Natural killer cell (primary cell): Measurements from ENCODE around the gene ADCY2. TPM values are rescaled to one million over a fixed set of nuclear protein-coding genes. Genes with fewer than 3 reads are reported as not detected.

Experiments
- ATAC-seq, 3 donors: fragments of 150-1000 bp in 2 of 3; fragments of 200-7000 bp in 1 of 3; cut with Tn5 transposase; 1 replicate in 1 of 3; 2 replicates in 2 of 3; pipeline ENCODE4 v1.10.0; 2021; ENCODE audit warnings: mild to moderate bottlenecking in 2 of 3, moderate library complexity in 2 of 3
- DNase-seq, 2 donors: peaks; one replicate each; pipeline versions ENCODE4 v3.0.0 to v3.0.0-alpha.2; 2013 to 2021; ENCODE audit warnings: mixed read lengths in 1 of 2
- H3K27ac ChIP-seq: one replicate; pipeline ENCODE4 v1.5.1; 2013; ENCODE audit warnings: mild to moderate bottlenecking, low read length
- H3K27me3 ChIP-seq: one replicate; pipeline ENCODE4 v1.6.1; 2013; ENCODE audit warnings: low read length; ENCODE audit not compliant: control insufficient read depth, insufficient read depth
- H3K36me3 ChIP-seq: one replicate; pipeline ENCODE4 v1.6.1; 2013; ENCODE audit warnings: low read length; ENCODE audit not compliant: control insufficient read depth, insufficient read depth
- H3K4me1 ChIP-seq: one replicate; pipeline ENCODE4 v1.6.1; 2013; ENCODE audit warnings: low read length; ENCODE audit not compliant: control insufficient read depth, insufficient read depth
- H3K4me3 ChIP-seq: one replicate; pipeline ENCODE4 v1.5.1; 2013; ENCODE audit warnings: low read length
- H3K9me3 ChIP-seq: one replicate; pipeline ENCODE4 v1.6.1; 2013; ENCODE audit warnings: low read length; ENCODE audit not compliant: control insufficient read depth, insufficient read depth
- H3K27ac Mint-ChIP-seq, 2 donors: one replicate each; pipeline ENCODE4 v1.8.0; 2022; ENCODE audit warnings: mild to moderate bottlenecking in 2 of 2, mixed read lengths in 2 of 2, moderate library complexity in 1 of 2
- H3K27me3 Mint-ChIP-seq, 2 donors: one replicate each; pipeline ENCODE4 v1.8.0; 2022; ENCODE audit warnings: low read depth in 2 of 2, mixed read lengths in 2 of 2
- H3K36me3 Mint-ChIP-seq: one replicate; pipeline ENCODE4 v1.8.0; 2022; ENCODE audit warnings: mixed read lengths
- H3K4me1 Mint-ChIP-seq, 2 donors: one replicate each; pipeline ENCODE4 v1.8.0; 2022; ENCODE audit warnings: mixed read lengths in 2 of 2
- H3K4me3 Mint-ChIP-seq: one replicate; pipeline ENCODE4 v1.8.0; 2022; ENCODE audit warnings: mild to moderate bottlenecking, moderate library complexity, mixed read lengths
- H3K9me3 Mint-ChIP-seq, 2 donors: one replicate each; pipeline ENCODE4 v1.8.0; 2022; ENCODE audit warnings: mixed read lengths in 2 of 2
- WGBS: methylation state at CpG from one replicate; pipeline ENCODE4 v1.1.7; 2013; ENCODE audit warnings: missing lambda C conversion rate; ENCODE audit not compliant: insufficient coverage; 5-methylcytosine and 5-hydroxymethylcytosine counted together
- intact Hi-C: fragments of 100-400 bp; cut with micrococcal nuclease; formaldehyde crosslinking; loops from one replicate; pipeline ENCODE4 v1.14.2; 2022
- total RNA-seq, 4 donors: library from RNA; stranded (reverse); fragments of 120-200 nt in 1 of 4; gene quantifications; one replicate each; pipeline versions ENCODE4 v1.2.3 to v1.2.4, GENCODE V29; 2013 to 2022
- TF ChIP-seq, protein P1 (sequence below): fragments of 200-600 bp; IDR thresholded peaks from one replicate; pipeline ENCODE4 v1.8.0; 2022; ENCODE audit warnings: antibody characterized with exemption

ADCY2 gene
- total RNA-seq, 3 donors from 2014 or later (not counting 1 experiment from before 2014, with no cell fraction given): not detected

DNA sequence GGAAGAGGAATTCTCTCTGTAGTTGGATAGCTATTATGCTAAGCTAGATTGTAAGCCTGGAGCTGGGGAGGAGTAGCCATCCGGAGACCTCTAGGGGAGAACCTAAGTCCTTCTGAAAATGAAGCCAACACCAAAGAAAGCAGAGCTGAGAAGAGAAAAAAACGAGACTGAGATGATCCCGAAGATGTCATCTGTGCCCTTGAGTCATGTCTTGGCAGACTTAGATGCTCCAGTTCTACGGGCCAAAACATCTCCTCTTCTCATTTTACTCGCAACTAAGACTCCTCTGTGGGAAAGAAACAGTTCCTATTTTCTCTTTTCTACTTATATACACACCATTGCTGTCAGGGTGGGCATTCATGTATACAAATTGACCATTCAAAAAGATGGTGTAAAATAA is 34.3 kb upstream of the ADCY2 start:
- Histone ChIP-seq H3K36me3 (no peaks in the 10 kb centered on the region), H3K4me1 (no peaks in the 10 kb centered on the region), H3K9me3 (no peaks in the 10 kb centered on the region), H3K27ac (no peak overlapping the region), H3K4me3 (no peak overlapping the region), H3K27me3 (no peaks in the 10 kb centered on the region)
- no peaks in the 10 kb centered on the region for H3K36me3 Mint-ChIP-seq
- no peaks in the 10 kb centered on the region for H3K4me1 Mint-ChIP-seq
- H3K9me3 Mint-ChIP-seq: peaks cover 9 to 10% of the 10 kb centered on the region in 2 donors
- ATAC-seq (no peak), DNase-seq (no peak)
- H3K27me3 Mint-ChIP-seq: no peaks in the 10 kb centered on the region
- TF ChIP-seq, protein P1, sequence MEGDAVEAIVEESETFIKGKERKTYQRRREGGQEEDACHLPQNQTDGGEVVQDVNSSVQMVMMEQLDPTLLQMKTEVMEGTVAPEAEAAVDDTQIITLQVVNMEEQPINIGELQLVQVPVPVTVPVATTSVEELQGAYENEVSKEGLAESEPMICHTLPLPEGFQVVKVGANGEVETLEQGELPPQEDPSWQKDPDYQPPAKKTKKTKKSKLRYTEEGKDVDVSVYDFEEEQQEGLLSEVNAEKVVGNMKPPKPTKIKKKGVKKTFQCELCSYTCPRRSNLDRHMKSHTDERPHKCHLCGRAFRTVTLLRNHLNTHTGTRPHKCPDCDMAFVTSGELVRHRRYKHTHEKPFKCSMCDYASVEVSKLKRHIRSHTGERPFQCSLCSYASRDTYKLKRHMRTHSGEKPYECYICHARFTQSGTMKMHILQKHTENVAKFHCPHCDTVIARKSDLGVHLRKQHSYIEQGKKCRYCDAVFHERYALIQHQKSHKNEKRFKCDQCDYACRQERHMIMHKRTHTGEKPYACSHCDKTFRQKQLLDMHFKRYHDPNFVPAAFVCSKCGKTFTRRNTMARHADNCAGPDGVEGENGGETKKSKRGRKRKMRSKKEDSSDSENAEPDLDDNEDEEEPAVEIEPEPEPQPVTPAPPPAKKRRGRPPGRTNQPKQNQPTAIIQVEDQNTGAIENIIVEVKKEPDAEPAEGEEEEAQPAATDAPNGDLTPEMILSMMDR: no peak
- 73% methylated on average over 5 of the region's 5 CpGs for WGBS
- no peak overlapping the region for H3K27ac Mint-ChIP-seq
- intact Hi-C loops: no loop called here
- no peak overlapping the region for H3K4me3 Mint-ChIP-seq

DNA sequence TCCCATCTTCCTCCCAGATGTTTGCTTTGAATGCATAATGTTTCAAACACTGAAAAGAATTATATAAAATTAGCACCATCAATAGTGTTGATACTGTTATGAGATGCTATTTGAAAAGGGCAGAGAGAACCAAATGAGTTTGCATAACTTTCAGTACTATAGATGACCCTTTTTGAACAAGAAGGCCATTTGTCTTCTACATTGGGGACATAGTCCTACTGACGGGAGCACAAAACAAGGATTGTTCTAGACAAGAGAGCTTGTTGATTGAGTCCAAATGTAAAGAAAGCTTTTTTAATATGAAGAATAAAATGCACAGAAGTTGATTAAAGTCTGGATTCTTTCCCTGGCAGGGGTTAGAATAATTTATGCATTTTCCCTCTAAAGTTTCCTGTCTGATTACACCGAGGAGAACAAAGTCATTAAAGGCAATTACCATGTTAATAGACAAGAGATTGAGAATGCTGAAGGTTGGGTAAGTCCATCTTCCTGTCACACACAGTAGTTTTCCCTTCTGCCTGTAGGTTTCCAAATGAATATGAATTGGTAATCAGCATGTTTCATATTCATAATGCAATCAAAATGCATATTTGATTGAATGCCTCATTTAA is 32.8 kb upstream of the ADCY2 start:
- no peak overlapping the region for H3K27ac ChIP-seq
- Mint-ChIP-seq H3K27me3 (no peaks in the 10 kb centered on the region), H3K27ac (no peak overlapping the region), H3K4me3 (no peak overlapping the region), H3K36me3 (no peaks in the 10 kb centered on the region), H3K4me1 (no peaks in the 10 kb centered on the region), H3K9me3 (peaks cover 5 to 11% of the 10 kb centered on the region in 2 donors)
- ATAC-seq (no peak), DNase-seq (no peak)
- intact Hi-C loops: no loop called here
- H3K4me3 ChIP-seq: no peak overlapping the region
- H3K27me3 ChIP-seq: no peaks in the 10 kb centered on the region
- no peaks in the 10 kb centered on the region for H3K4me1 ChIP-seq
- H3K9me3 ChIP-seq: no peaks in the 10 kb centered on the region
- WGBS: 88% methylated on average over 1 of the region's 2 CpGs
- TF ChIP-seq, protein P1: no peak
- H3K36me3 ChIP-seq: no peaks in the 10 kb centered on the region

DNA sequence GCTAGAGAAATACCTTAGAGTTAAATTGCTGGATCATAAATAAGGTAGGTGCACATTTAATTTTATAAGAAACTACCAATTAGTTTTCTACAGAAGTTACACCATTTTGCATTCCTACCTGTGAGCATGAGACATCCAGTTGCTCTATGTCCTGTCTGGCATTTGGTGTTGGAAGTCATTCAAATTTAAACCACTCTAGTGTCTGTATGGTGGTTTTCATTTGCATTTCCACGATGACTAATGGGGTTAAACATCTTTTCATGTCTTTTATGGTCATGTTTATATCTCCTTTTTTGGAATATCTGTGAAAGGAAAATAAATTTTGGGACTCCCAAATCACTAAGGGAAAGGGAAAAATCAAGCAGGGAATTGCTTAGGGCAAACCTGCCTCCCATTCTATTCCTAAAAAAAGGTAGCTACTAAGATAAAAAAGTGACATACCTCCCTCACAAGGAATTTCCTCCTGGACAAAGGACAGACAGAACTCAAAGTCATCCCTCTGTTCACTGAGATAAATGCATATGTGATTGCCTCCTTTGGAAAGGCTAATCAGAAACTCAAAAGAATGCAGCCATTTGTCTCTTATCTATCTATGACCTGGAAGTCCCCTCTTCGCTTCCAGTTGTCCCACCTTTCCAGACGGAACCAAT is 31.6 kb upstream of the ADCY2 start:
- no peaks in the 10 kb centered on the region for H3K36me3 ChIP-seq
- H3K9me3 ChIP-seq: no peaks in the 10 kb centered on the region
- WGBS: 91% methylated on average over 2 of the region's 3 CpGs
- ATAC-seq (no peak), DNase-seq (no peak)
- H3K27me3 Mint-ChIP-seq: no peaks in the 10 kb centered on the region
- H3K27ac Mint-ChIP-seq: no peak overlapping the region
- H3K4me3 ChIP-seq: no peak overlapping the region
- intact Hi-C loops: no loop called here
- no peaks in the 10 kb centered on the region for H3K4me1 Mint-ChIP-seq
- no peaks in the 10 kb centered on the region for H3K4me1 ChIP-seq
- H3K9me3 Mint-ChIP-seq: peaks cover 2 to 8% of the 10 kb centered on the region in 2 donors
- H3K36me3 Mint-ChIP-seq: no peaks in the 10 kb centered on the region
- H3K27me3 ChIP-seq: no peaks in the 10 kb centered on the region
- H3K27ac ChIP-seq: no peak overlapping the region
- H3K4me3 Mint-ChIP-seq: no peak overlapping the region
- TF ChIP-seq, protein P1: no peak
